Stimulated activated CD4-positive, alpha-beta T cell treated with anti-CD3 and anti-CD28 coated beads, TNF-alpha, amount 100 ng/mL, for 4 hours (primary cell): Measurements from ENCODE around the gene TRPT1.

Source experiments
- DNase-seq, 3 experiments: peaks; one replicate each; pipeline ENCODE4 v3.0.0-alpha.2; 2020; ENCODE audit warnings: low read depth in 3 of 3

Gene TRPT1

DNA sequence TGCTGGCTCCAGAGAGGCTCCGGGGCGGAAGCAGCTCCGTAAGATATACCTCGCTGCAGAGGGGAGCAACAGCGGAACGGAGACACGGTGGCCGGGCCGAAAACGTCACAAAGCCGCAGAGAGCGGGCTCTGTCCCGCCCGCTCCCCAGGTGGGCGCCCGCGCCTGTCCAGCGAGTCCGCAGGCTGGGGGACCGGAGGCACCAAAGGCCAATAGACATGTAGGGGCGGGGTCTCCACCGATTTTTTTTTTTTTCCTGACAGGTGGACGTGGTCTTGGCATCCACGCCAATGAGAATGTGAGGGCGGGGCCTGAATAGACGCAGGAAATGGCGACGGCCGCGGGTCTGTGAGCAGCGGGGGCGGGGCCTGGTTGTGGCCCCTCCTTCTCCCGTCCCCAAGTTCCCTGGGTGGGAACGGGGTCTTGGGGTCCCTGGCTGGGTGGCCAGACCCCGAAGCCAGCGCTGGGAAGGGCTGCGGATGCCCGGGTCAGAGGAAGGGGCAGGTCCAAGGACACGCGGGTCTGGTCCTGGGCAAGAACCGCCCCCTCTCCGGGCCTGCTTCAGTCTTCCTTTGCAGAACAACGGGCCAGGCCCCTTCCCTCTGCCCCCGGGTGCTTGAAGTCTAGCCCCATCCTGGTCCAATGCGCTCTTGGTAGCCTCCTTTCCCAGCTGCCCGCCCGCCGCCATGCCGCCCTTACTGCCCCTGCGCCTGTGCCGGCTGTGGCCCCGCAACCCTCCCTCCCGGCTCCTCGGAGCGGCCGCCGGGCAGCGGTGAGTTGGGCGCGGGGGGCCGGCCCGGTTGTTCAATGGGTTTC is 4.4 kb upstream of the TRPT1 start, which contains the start of gene DNAJC4:
TSS of gene DNAJC4 (plus strand) at position 378 of the 814 bp plus-strand sequence. CDS start at position 685, 307 bp downstream.
- DNase-seq, result peak; percentile 71 to 76 (median 75)

- no peak for DNase-seq
Observed at GRCh38 chr11:64229744-64230170, 3.8 kb upstream of the TRPT1 start.

- DNase-seq, result no peak
Observed at GRCh38 chr11:64229090-64229743, 3.2 kb upstream of the TRPT1 start.

DNA sequence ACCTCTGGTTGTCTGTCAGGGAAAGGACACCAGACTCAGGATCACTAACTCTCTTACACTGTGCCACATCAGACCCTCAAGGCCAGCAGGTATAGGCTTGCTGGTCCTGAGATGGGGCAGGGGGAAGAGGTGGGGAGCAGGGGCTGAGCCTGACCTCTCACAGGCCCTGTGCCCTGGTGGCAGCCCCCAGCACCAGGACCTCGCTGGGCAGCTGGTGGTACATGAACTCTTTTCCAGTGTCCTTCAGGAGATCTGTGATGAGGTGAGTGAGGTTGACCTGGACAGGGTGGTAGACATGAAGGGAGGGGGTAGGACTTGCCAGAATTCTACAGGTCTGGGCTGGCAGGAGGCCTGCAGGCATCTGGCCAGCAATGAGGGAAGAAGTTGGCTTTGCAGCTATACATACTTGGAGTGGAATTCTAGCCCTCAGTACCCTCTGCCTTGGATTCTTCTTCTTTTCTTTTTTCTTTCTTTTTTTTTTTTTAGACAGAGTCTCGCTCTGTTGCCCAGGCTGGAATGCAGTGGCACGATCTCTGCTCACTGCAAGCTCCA is 1.5 kb upstream of the TRPT1 start:
- no peak for DNase-seq

- DNase-seq, result no peak
Observed at GRCh38 chr11:64226507-64227051, 593 bp upstream of the TRPT1 start.

DNA sequence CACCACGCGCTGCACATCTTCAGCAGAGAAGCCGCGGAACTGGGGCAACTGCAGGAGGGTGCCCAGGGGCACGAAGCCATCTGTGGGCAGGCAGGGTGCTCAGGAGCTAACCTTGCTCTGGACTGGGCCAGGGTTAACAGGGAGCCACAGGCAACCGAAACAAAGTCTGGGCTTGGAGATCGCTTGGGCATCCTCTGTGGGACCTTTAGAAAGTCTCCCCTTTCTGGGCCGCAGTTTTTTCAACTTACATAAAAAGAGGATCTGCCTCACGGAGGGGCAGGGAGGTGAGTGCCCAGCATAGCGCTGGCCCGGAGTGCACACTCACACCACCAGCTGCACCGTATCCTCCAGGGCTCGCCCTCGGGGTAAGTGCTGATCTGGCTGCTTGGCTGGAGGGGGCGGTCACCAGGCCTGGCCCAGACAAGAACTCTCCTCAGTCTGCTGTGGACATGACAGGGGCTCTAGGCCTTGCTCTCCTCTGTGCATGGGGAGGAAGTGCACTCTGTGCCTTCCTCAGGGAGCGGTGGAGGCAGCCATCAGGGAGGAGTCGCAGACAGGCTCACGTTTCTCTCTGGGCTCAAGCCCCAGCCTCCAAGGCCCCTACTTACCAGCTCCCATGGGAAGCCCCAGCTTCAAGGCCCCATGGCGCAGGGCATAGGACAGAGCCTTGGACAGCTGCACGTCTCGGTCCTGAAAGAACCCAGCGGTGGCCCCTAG is 937 bp downstream of the TRPT1 start:
- no peak for DNase-seq

- DNase-seq, result no peak
Observed at GRCh38 chr11:64224151-64224890, 1.7 kb downstream of the TRPT1 start.

DNA sequence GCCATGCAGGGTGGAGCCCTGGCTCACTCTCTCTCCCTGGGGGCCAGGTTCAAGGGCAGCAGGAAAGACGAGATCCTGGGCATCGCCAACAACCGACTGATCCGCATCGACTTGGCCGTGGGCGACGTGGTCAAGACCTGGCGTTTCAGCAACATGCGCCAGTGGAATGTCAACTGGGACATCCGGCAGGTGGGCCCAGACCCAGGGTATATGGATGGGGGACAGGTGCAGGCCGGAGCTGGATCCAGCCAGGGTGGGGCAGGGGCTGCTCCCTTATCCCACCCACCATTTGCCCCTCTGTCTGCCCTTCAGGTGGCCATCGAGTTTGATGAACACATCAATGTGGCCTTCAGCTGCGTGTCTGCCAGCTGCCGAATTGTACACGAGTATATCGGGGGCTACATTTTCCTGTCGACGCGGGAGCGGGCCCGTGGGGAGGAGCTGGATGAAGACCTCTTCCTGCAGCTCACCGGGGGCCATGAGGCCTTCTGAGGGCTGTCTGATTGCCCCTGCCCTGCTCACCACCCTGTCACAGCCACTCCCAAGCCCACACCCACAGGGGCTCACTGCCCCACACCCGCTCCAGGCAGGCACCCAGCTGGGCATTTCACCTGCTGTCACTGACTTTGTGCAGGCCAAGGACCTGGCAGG is 2.9 kb downstream of the TRPT1 start:
- DNase-seq, result no peak

GRCh38 chr11:64222651-64223000 is 3.4 kb downstream of the TRPT1 start:
- DNase-seq, result no peak

DNA sequence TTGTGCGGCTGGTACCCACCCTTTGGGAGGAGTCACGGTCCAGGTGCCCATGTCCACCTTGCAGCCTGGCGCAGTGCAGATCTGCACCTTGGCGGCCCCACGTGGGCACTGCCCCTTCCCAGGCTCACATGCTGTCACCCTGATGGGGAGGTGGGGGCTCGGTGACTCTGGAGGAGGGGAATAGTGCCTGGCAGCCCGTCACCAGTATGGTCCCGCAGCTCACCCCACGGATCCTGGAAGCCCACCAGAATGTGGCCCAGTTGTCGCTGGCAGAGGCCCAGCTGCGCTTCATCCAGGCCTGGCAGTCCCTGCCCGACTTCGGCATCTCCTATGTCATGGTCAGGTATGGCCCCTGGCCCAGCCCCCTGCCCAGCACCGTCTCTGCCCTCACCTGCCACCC is 5.2 kb downstream of the TRPT1 start:
- DNase-seq, result no peak

- DNase-seq, result no peak
Observed at GRCh38 chr11:64220271-64220670, 5.7 kb downstream of the TRPT1 start.

GRCh38 chr11:64219755-64220154 is 6.2 kb downstream of the TRPT1 start:
- no peak for DNase-seq

- no peak for DNase-seq
Observed at GRCh38 chr11:64219354-64219684, 6.7 kb downstream of the TRPT1 start.

DNA sequence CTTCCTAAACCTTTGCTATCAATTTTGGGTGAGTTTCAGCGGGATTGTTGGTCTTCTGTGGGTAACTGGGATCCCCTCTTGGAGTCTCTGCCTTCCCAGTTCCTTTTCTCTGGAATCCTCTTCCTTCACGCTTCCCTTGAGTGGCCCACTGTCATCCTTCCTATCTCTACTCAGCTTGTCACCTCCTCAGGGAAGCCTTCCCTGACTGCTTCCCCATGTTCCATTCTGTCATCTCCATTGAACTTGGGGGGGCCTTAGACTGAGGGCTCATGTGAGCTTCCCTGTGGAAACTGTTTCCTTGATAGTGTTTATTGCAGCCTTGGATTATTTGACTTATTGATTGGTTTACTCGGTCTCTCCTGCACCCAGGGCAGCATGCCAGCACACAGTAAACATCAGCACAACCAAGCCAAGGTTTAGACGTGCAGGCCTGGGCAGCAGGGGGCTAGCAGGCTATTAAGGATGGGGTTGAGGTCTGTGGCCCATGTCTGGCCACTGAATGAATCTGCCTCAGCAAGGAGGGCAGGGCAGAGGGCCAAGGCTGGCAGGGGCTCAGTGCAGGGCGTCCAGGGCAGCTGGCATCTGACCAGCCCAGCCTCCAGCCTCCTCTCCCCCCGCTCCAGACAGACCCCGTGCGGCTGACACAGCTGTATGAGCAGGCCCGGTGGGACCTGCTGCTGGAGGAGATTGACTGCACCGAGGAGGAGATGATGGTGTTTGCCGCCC is 7.2 kb downstream of the TRPT1 start:
- DNase-seq, result no peak

GRCh38 chr11:64216879-64217278 is 9.1 kb downstream of the TRPT1 start:
- no peak for DNase-seq

- no peak for DNase-seq
Observed at GRCh38 chr11:64211181-64211872, 14.7 kb downstream of the TRPT1 start.

GRCh38 chr11:64210301-64211020 is 15.5 kb downstream of the TRPT1 start:
- DNase-seq, result no peak

- no peak for DNase-seq
Observed at GRCh38 chr11:64209563-64209843, 16.5 kb downstream of the TRPT1 start.
